Stimulated activated naive B cell treated with anti-CD40 and anti-IgM and Interleukin-4, amounts not matched to agents 10 μg/mL and 1 μg/mL and 100 μg/mL, for 72 hours (primary cell): ENCODE results near the gene ARNT2.

Experiments
- ATAC-seq, 2 donors: fragments of 150-1000 bp; cut with Tn5 transposase; replicated peaks; 2 replicates each; pipeline ENCODE4 v1.10.0; 2021; ENCODE audit warnings: moderate library complexity in 1 of 2
- DNase-seq: peaks from one replicate; pipeline ENCODE4 v3.0.0; 2021
- H3K27ac Mint-ChIP-seq: one replicate; pipeline ENCODE4 v1.8.0; 2022; ENCODE audit warnings: mild to moderate bottlenecking, mixed read lengths
- H3K27me3 Mint-ChIP-seq, 2 donors: one replicate each; pipeline ENCODE4 v1.8.0; 2022; ENCODE audit warnings: mixed read lengths in 2 of 2
- H3K36me3 Mint-ChIP-seq, 2 donors: one replicate each; pipeline ENCODE4 v1.8.0; 2022; ENCODE audit warnings: mixed read lengths in 2 of 2, mild to moderate bottlenecking in 1 of 2
- H3K4me1 Mint-ChIP-seq, 2 donors: one replicate each; pipeline ENCODE4 v1.8.0; 2022; ENCODE audit warnings: mixed read lengths in 2 of 2, mild to moderate bottlenecking in 1 of 2
- H3K4me3 Mint-ChIP-seq, 2 donors: one replicate each; pipeline ENCODE4 v1.8.0; 2022; ENCODE audit warnings: mild to moderate bottlenecking in 2 of 2, mixed read lengths in 2 of 2, moderate library complexity in 1 of 2
- H3K9me3 Mint-ChIP-seq, 2 donors: one replicate each; pipeline ENCODE4 v1.8.0; 2022; ENCODE audit warnings: mixed read lengths in 2 of 2, mild to moderate bottlenecking in 1 of 2

Gene ARNT2

DNA sequence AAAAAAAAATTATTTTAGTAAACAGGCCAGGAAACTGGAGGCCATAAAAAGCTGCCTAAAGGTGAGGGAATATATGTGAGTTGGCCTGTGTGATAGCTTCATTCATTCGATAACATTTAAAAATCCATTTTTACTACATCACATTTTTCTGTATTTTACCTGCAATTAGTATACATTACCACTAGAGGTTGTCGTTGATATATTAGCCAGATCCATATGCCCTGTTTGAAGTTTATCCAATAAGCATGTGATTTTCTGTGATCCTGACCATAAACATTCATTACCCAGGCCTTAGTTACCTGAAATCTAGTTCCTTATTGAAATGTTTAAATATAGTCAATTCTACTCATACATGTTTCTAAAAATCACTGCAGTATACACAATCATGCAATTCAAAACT lies 71.4 kb downstream of the ARNT2 start:
- no peaks in the 10 kb centered on the region for H3K36me3 Mint-ChIP-seq
- H3K27ac Mint-ChIP-seq = no peak overlapping the region
- DNase-seq (no peak), ATAC-seq (no peak)
- H3K9me3 Mint-ChIP-seq = peaks cover 6 to 11% of the 10 kb centered on the region in 2 donors
- peaks cover 0 to 7% of the 10 kb centered on the region in 2 donors for H3K4me1 Mint-ChIP-seq
- H3K27me3 Mint-ChIP-seq = peaks cover 9 to 12% of the 10 kb centered on the region in 2 donors
- no peak overlapping the region for H3K4me3 Mint-ChIP-seq

DNA sequence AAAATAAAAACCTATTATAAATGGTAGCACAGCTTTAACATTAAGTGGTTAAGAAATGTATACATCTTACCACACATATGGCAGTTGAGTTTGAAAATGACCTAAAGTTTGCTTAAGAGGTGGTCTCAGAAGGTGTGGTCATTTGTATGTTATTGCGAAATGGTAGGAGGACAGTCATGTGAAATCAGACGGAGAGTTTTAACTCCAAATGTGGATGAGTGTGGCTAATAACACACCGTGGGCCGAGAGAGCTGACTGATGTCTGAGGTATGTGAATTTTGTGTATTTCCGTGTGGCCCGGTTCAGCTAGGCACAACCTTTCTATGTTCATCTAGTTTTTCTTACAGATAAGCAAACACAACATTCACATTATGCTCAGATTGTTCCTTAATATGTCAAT lies 71.9 kb downstream of the ARNT2 start:
- no peak for ATAC-seq
- peaks cover 5 to 11% of the 10 kb centered on the region in 2 donors for H3K9me3 Mint-ChIP-seq
- peaks cover 0 to 7% of the 10 kb centered on the region in 2 donors for H3K4me1 Mint-ChIP-seq
- no peak overlapping the region for H3K4me3 Mint-ChIP-seq
- H3K36me3 Mint-ChIP-seq = no peaks in the 10 kb centered on the region
- H3K27ac Mint-ChIP-seq = no peak overlapping the region
- H3K27me3 Mint-ChIP-seq = peaks cover 11 to 12% of the 10 kb centered on the region in 2 donors
- no peak for DNase-seq

DNA sequence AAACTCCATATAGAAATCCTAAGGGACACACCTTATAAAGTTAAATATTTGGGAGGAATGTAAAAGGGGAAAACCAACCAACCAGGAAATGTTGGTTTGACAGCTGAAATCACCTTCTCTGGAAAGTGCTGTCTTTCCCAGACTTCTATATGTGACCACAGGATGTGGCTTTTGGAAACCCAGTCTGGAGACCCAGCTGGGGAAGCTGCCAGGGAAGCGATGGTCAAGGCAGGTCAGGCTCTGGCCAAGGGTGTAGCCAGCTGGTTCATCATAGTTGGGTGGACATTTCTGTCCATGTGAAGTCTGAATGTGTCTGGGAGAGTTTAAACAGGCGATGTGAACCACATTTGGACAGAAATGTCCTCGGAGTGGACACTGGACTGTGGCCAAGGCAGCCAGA lies 73.9 kb downstream of the ARNT2 start:
- H3K27me3 Mint-ChIP-seq = peaks cover 6% of the 10 kb centered on the region in 2 donors
- DNase-seq (no peak), ATAC-seq (no peak)
- H3K4me3 Mint-ChIP-seq = no peak overlapping the region
- no peaks in the 10 kb centered on the region for H3K36me3 Mint-ChIP-seq
- H3K9me3 Mint-ChIP-seq = peaks cover 4 to 11% of the 10 kb centered on the region in 2 donors
- H3K4me1 Mint-ChIP-seq = peaks cover 0 to 5% of the 10 kb centered on the region in 2 donors
- no peak overlapping the region for H3K27ac Mint-ChIP-seq

- Mint-ChIP-seq H3K9me3 (peaks cover 4 to 11% of the 10 kb centered on the region in 2 donors), H3K27ac (no peak overlapping the region)
Observed at GRCh38 chr15:80479191-80479590, 75.0 kb downstream of the ARNT2 start.

DNA sequence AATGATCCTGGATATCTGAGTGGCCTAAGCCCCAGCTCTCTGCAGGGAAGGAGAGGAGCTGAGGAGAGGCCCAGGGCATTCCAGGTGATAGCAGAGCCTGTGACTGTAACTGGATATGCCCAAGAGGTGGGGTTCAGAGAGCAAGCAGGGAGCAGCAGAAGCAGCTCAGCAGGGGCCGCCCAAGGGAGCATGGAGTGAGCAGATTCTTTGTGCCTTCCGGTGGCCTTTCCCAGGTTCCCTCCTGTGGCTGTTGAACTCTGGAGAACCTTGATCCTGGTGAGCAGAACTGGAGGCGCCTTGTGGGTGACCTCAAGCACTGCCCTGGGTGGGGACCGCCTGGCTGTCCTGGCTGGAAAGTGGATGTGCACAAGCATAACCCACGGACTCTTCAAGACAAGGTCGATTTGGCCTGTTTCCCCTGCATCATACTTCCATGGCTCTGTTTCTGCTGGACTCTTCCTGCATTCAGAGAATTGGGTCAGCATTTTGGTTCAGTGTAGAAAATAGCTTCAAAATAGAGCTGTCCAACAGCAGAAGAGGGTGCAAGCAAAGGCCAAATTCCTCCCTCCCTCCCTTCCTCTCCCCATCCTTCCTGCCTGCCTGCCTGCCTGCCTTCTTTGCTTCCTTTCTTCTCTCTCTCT lies 76.1 kb downstream of the ARNT2 start:
- H3K27me3 Mint-ChIP-seq = peaks cover 0 to 5% of the 10 kb centered on the region in 2 donors
- DNase-seq = no peak
- H3K4me3 Mint-ChIP-seq = no peak overlapping the region

More at GRCh38 chr15:80479191-80479590, 75.0 kb downstream of the ARNT2 start:
- no peaks in the 10 kb centered on the region for H3K36me3 Mint-ChIP-seq
- H3K27me3 Mint-ChIP-seq = peaks cover 0 to 4% of the 10 kb centered on the region in 2 donors
- no peak overlapping the region for H3K4me3 Mint-ChIP-seq
- no peaks in the 10 kb centered on the region for H3K4me1 Mint-ChIP-seq
- ATAC-seq = no peak
- no peak for DNase-seq

DNA sequence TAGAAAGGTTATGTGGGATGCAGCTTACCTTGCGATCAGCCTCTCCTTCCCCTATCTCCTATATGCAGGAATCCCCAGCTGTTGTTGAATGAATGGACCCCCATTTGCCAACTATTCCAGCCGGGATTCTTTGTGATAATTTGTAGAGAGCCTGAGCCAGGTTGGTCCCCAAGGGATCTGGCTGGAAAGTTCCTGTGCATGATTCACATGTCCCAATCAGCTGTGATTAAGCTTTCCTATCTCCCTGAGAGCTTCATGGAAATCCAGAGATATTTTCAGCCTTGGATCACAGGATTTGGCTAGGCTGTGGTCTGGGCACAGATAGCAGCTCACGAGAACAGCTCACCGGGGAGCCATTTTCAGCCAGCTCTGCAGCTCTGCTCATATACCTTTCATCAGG lies 76.7 kb downstream of the ARNT2 start:
- no peak for DNase-seq
- Mint-ChIP-seq H3K27me3 (peaks cover 0 to 8% of the 10 kb centered on the region in 2 donors), H3K4me3 (no peak overlapping the region), H3K4me1 (no peaks in the 10 kb centered on the region), H3K36me3 (no peaks in the 10 kb centered on the region), H3K27ac (no peak overlapping the region), H3K9me3 (peaks cover 4 to 9% of the 10 kb centered on the region in 2 donors)
- no peak for ATAC-seq

More for the DNA sequence above, 76.1 kb downstream of the ARNT2 start:
- Mint-ChIP-seq H3K36me3 (no peaks in the 10 kb centered on the region), H3K9me3 (peaks cover 4 to 11% of the 10 kb centered on the region in 2 donors), H3K4me1 (no peaks in the 10 kb centered on the region), H3K27ac (no peak overlapping the region)
- ATAC-seq = no peak

- Mint-ChIP-seq H3K27me3 (peaks cover 0 to 8% of the 10 kb centered on the region in 2 donors), H3K4me1 (no peaks in the 10 kb centered on the region), H3K36me3 (no peaks in the 10 kb centered on the region), H3K4me3 (no peak overlapping the region), H3K27ac (no peak overlapping the region), H3K9me3 (no peaks in the 10 kb centered on the region)
- DNase-seq (no peak), ATAC-seq (no peak)
Observed at GRCh38 chr15:80482696-80483095, 78.5 kb downstream of the ARNT2 start.

DNA sequence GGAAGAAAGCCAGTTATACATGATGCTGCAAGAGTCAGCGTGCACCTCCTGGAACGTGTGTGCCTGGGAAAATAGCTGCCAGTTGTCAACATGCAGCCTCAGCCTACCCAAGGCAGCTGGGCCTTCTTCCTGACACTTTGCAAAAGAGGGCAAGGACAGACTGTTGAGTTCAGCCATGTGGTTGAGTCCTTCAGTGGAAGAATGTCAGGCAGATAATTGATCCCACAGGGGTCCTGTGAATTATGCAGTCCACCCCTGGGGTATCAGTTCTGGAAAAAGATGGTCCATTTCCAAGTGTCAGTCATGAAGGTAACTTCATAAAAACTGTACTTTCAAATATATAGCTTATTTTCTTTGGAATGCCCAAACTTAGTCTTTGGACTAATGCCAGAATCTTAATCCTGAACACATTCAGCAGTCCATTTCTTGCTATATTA lies 79.6 kb downstream of the ARNT2 start:
- Mint-ChIP-seq H3K9me3 (no peaks in the 10 kb centered on the region), H3K27ac (no peak overlapping the region), H3K4me1 (no peaks in the 10 kb centered on the region), H3K4me3 (no peak overlapping the region), H3K27me3 (peaks cover 0 to 8% of the 10 kb centered on the region in 2 donors), H3K36me3 (no peaks in the 10 kb centered on the region)
- DNase-seq (no peak), ATAC-seq (no peak)

DNA sequence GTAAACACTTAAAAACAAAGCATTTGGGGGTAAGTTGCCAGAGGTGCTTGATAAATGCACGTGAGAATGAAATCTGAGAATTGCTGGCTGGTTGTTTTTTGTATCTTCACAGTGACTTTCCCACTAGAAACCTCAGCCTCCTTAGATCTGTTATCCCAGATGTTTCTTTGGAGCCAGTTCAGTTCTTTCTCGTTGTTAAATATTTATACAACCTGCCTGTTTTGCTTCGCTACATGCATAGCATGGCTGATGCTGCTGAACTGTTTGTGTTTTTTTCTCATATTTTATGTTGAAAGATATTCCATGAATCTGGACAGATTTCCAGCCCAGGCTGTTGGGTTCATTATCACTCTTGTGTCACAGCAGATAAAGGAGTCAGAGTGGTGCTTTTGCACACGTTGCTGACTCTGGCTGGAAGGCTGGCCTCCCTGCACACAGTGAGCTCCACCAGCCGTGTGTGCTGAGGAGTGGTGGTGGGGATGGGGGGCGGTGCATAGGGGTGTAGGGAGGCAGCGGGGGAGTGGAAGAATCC lies 80.2 kb downstream of the ARNT2 start:
- ATAC-seq (no peak), DNase-seq (no peak)
- Mint-ChIP-seq H3K36me3 (no peaks in the 10 kb centered on the region), H3K27ac (no peak overlapping the region), H3K9me3 (no peaks in the 10 kb centered on the region), H3K4me3 (no peak overlapping the region), H3K4me1 (no peaks in the 10 kb centered on the region), H3K27me3 (peaks cover 0 to 8% of the 10 kb centered on the region in 2 donors)

GRCh38 chr15:80485370-80486164 lies 81.4 kb downstream of the ARNT2 start:
- ATAC-seq (no peak), DNase-seq (no peak)
- H3K4me1 Mint-ChIP-seq = peaks cover 0 to 2% of the 10 kb centered on the region in 2 donors

GRCh38 chr15:80487839-80488390 lies 83.7 kb downstream of the ARNT2 start:
- peaks cover 6 to 11% of the 10 kb centered on the region in 2 donors for H3K4me1 Mint-ChIP-seq
- H3K9me3 Mint-ChIP-seq = peaks cover 5 to 7% of the 10 kb centered on the region in 2 donors
- no peak for ATAC-seq
- no peak for DNase-seq
- no peaks in the 10 kb centered on the region for H3K36me3 Mint-ChIP-seq
- peaks cover 5 to 7% of the 10 kb centered on the region in 2 donors for H3K27me3 Mint-ChIP-seq
- H3K27ac Mint-ChIP-seq = no peak overlapping the region
- no peak overlapping the region for H3K4me3 Mint-ChIP-seq

More at GRCh38 chr15:80485370-80486164, 81.4 kb downstream of the ARNT2 start:
- Mint-ChIP-seq H3K27ac (no peak overlapping the region), H3K9me3 (peaks cover 0 to 1% of the 10 kb centered on the region in 2 donors), H3K36me3 (no peaks in the 10 kb centered on the region), H3K27me3 (peaks cover 5 to 10% of the 10 kb centered on the region in 2 donors), H3K4me3 (no peak overlapping the region)

GRCh38 chr15:80489030-80489594 lies 84.9 kb downstream of the ARNT2 start:
- no peak overlapping the region for H3K4me3 Mint-ChIP-seq
- ATAC-seq (no peak), DNase-seq (no peak)
- peaks cover 5 to 7% of the 10 kb centered on the region in 2 donors for H3K27me3 Mint-ChIP-seq
- H3K4me1 Mint-ChIP-seq = peaks cover 6 to 11% of the 10 kb centered on the region in 2 donors
- peaks cover 5 to 7% of the 10 kb centered on the region in 2 donors for H3K9me3 Mint-ChIP-seq
- H3K36me3 Mint-ChIP-seq = no peaks in the 10 kb centered on the region
- no peak overlapping the region for H3K27ac Mint-ChIP-seq

DNA sequence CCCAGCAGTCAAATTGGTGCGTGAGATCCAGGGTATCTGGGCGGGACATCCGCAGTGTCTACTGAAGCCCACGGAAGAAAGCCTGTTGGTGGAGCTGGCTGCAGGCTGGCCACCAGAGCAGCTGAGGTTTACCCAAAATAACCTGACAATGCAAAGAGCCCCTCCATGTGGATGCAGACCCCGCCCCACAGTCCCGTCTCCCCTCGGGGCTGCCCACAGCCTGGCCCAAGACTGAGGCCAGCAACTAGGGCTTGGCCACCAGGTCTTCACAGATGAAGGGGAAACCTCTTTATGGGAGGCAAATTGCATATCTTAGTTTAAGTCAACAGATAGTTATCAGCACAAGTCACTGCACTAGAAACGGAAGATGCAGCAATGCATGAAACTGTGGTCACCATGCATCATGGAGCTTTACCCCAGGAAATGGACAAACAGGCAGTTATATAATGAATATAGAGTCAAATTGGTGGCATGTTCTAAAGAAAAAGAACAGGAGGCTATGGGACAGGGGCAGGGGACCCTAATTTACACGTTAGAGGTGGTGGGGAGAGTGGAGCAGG lies 86.3 kb downstream of the ARNT2 start:
- H3K27ac Mint-ChIP-seq = no peak overlapping the region
- ATAC-seq = peak; percentile 31 to 36
- H3K27me3 Mint-ChIP-seq = peaks cover 4 to 5% of the 10 kb centered on the region in 2 donors

More for the DNA sequence above, 86.3 kb downstream of the ARNT2 start:
- Mint-ChIP-seq H3K4me3 (no peak overlapping the region), H3K9me3 (peaks cover 5 to 7% of the 10 kb centered on the region in 2 donors), H3K4me1 (peaks cover 6 to 11% of the 10 kb centered on the region in 2 donors), H3K36me3 (no peaks in the 10 kb centered on the region)
- DNase-seq = no peak
